ENCODE measurements around the gene DFFA.

GRCh38 chr1:10514490-10515235 lies 42.3 kb upstream of the DFFA start:
- TF ChIP-seq CTCF (conservative IDR thresholded peaks at IDR 0.05; ENCODE audit: low read length) = peak; percentile 77
- no peak for TF ChIP-seq EZH2phosphoT487 (IDR thresholded peaks at IDR 0.05; ENCODE audit: borderline replicate concordance)
